ENCODE data around the gene SCAMP4.

DNA sequence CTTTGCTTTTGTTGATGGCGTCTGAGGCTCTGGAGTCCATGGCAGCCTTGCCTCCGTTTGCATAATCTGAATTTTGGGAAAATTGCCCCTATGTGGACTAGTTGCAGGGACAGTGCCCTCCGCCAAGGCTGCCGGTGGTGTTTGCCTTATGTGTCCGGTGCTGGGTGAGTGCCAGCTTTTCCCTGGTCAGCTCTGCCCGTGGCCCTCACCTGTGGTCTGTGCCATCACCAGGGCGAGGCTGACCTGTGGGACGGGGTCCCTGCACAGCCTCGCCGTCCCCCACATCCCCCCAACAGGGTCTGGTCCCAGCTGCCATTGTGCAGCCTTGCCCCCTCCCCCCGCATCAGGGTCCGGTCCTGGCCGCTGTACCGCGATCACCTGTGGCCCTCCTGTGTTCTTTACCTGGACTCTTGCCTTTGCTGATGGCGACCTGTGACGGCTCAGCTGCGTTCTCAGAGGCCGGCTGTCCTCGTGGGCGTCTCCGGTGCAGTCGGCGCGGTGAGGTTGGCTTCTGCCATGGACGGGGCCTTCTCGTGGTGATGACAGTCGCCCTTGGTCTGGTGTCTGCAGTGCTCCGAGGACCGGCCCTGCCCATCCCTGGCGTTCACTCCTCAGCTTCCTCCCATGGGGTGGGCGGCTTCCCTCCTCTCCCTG lies 48.4 kb downstream of the SCAMP4 start:
- TF ChIP-seq, protein P1, sequence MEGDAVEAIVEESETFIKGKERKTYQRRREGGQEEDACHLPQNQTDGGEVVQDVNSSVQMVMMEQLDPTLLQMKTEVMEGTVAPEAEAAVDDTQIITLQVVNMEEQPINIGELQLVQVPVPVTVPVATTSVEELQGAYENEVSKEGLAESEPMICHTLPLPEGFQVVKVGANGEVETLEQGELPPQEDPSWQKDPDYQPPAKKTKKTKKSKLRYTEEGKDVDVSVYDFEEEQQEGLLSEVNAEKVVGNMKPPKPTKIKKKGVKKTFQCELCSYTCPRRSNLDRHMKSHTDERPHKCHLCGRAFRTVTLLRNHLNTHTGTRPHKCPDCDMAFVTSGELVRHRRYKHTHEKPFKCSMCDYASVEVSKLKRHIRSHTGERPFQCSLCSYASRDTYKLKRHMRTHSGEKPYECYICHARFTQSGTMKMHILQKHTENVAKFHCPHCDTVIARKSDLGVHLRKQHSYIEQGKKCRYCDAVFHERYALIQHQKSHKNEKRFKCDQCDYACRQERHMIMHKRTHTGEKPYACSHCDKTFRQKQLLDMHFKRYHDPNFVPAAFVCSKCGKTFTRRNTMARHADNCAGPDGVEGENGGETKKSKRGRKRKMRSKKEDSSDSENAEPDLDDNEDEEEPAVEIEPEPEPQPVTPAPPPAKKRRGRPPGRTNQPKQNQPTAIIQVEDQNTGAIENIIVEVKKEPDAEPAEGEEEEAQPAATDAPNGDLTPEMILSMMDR (conservative IDR thresholded peaks at IDR 0.05), result no peak
- TF ChIP-seq EZH2 (IDR thresholded peaks at IDR 0.05; ENCODE audit: low read depth), result no peak
